ENCODE data around the gene VTI1B.
"Not testable (repeated sequence)": the region's sequence is repeated elsewhere in the genome, so short reads cannot be mapped to it uniquely, and the experiment has no call there.

Gene VTI1B

DNA sequence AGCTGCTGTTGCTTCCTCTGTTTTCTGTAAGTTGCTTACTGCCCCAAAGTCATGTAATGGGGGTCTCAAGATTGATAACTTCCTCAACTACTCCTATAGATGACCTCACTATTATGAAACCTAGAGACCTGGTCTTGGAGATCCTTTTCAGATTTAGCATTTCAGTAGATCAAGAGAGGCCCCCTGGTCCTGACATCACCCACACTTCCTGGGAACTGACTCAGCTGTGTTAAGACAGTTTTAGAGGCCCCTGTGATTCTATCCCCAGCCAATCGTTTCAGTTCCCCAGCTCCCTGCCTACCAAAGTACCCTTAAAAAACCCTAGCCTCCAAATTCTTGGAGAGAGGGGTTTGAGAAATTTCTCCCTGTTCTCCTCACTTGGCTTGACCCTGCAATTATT, 63.9 kb downstream of the VTI1B start:
- TF ChIP-seq POLR2A (IDR thresholded peaks at IDR 0.05; ENCODE audit: extremely low read depth, insufficient read length) (no peak), MYC (IDR thresholded peaks at IDR 0.05; ENCODE audit: low read depth, low read length) (no peak)
- TF ChIP-seq, protein P1, sequence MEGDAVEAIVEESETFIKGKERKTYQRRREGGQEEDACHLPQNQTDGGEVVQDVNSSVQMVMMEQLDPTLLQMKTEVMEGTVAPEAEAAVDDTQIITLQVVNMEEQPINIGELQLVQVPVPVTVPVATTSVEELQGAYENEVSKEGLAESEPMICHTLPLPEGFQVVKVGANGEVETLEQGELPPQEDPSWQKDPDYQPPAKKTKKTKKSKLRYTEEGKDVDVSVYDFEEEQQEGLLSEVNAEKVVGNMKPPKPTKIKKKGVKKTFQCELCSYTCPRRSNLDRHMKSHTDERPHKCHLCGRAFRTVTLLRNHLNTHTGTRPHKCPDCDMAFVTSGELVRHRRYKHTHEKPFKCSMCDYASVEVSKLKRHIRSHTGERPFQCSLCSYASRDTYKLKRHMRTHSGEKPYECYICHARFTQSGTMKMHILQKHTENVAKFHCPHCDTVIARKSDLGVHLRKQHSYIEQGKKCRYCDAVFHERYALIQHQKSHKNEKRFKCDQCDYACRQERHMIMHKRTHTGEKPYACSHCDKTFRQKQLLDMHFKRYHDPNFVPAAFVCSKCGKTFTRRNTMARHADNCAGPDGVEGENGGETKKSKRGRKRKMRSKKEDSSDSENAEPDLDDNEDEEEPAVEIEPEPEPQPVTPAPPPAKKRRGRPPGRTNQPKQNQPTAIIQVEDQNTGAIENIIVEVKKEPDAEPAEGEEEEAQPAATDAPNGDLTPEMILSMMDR (IDR thresholded peaks at IDR 0.05; ENCODE audit: low read depth, low read length), result no peak
- TF ChIP-seq, protein P2, sequence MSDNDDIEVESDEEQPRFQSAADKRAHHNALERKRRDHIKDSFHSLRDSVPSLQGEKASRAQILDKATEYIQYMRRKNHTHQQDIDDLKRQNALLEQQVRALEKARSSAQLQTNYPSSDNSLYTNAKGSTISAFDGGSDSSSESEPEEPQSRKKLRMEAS (IDR thresholded peaks at IDR 0.05; ENCODE audit: low read depth, low read length), result no peak
- DNase-seq (ENCODE audit: low read depth), result no peak
- no peak overlapping the region for H3K4me3 ChIP-seq (ENCODE audit: low read depth, low read length)

DNA sequence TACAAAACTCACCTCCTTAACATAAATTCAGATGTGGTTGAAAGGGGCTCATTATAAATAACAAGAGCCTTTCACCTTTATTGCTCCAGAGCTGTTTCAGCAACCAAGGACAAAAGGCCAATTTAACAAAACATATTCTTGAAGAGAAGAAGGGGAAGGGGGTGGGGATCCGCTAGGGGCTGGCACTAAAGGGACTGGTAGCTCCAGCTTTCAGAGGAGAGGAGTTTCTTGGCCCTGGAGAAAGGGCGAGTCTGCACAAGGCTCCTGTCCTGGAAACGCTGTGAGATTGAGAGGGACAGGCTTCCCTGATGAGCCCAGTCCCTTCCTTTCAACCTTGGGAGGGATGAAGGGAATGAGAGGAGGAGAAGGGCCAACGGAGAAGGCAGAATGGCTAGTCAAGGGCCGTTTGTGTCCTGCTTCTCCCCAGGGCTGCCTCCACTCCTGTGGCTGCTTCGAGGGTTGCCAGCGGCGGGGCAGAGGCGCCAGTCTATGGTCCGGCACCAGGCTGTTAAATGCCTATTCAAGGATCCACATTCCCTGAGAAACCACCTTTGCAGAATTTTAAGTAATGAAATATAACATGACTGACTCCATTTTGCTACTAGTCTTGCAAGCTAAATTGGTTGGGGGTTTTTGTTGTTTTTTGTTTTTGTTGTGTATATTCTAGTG, 64.7 kb downstream of the VTI1B start:
- TF ChIP-seq POLR2A (IDR thresholded peaks at IDR 0.05; ENCODE audit: extremely low read depth, insufficient read length) (no peak), MYC (IDR thresholded peaks at IDR 0.05; ENCODE audit: low read depth, low read length) (no peak)
- TF ChIP-seq, protein P2 (IDR thresholded peaks at IDR 0.05; ENCODE audit: low read depth, low read length), result no peak
- TF ChIP-seq, protein P1 (IDR thresholded peaks at IDR 0.05; ENCODE audit: low read depth, low read length), result no peak
- DNase-seq (ENCODE audit: low read depth), result no peak
- no peak overlapping the region for H3K4me3 ChIP-seq (ENCODE audit: low read depth, low read length)

DNA sequence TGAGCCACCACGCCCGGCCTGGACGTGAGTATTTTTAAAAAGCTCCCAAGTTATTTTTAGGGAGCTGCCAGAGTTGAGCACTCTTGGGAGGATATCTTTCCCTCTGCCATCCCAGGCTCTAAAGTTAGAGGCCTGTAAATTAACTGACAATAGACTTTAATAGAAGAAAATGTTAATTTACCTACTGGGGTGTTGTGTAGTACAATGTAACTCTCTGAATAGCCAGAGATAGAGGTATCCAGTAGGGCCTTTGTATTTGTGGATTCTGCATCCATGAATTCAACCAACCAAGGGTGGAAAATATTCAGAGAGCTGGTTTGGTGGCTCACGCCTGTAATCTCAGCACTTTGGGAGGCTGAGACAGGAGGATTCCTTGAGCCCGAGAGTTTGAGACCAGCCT, 66.8 kb downstream of the VTI1B start:
- no peak overlapping the region for H3K4me3 ChIP-seq (ENCODE audit: low read depth, low read length)
- DNase-seq (ENCODE audit: low read depth), result no peak
- TF ChIP-seq, protein P2 (IDR thresholded peaks at IDR 0.05; ENCODE audit: low read depth, low read length), result no peak
- TF ChIP-seq POLR2A (IDR thresholded peaks at IDR 0.05; ENCODE audit: extremely low read depth, insufficient read length), result no peak
- TF ChIP-seq MYC (IDR thresholded peaks at IDR 0.05; ENCODE audit: low read depth, low read length), result no peak
- TF ChIP-seq, protein P1 (IDR thresholded peaks at IDR 0.05; ENCODE audit: low read depth, low read length), result no peak

DNA sequence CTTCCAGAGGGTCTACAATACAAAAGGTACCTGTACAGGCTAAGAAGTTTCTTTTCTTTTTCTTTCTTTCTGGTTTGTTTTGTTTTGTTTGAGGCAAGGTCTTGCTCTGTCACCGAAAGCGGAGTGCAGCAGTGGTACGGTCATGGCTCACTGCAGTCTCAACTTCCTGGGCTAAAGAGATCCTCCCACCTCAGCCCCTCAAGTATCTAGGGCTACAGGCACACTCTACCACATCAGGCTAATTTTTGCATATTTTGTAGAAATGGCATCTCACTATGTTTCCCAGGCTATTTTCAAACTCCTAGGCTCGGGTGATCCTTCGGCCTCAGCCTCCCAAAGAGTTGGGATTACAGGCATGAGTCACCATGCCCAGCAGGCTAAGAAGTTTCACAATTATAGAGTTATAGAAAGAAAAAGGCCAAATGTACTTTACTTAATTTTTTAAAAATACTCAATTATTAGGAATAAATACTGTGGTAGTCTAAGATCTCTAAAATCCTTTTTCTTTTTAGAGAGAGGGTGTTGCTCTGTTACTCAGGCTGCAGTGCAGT, 71.4 kb downstream of the VTI1B start:
- TF ChIP-seq POLR2A (IDR thresholded peaks at IDR 0.05; ENCODE audit: extremely low read depth, insufficient read length) (no peak), MYC (IDR thresholded peaks at IDR 0.05; ENCODE audit: low read depth, low read length) (no peak)
- TF ChIP-seq, protein P1 (IDR thresholded peaks at IDR 0.05; ENCODE audit: low read depth, low read length), result no peak
- TF ChIP-seq, protein P2 (IDR thresholded peaks at IDR 0.05; ENCODE audit: low read depth, low read length), result no peak
- H3K4me3 ChIP-seq (ENCODE audit: low read depth, low read length), result no peak overlapping the region
- DNase-seq (ENCODE audit: low read depth), result no peak

DNA sequence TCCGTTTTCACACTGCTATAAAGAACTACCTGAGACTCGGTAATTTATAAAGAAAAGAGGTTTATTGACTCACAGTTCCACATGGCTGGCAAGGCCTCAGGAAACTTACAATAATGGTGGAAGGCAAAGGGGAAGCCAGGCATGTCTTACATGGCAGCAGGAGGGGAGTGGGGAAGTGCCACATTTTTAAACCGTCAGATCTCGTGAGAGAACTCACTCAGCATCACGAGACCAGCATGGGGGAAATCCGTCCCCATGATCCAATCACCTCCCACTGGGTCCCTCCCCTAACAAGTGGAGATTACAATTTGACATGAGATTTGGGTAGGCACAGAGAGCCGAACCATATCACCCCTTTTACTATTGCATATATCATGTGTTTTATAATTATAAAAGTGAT, 72.4 kb downstream of the VTI1B start:
- H3K4me3 ChIP-seq (ENCODE audit: low read depth, low read length), result no peak overlapping the region
- TF ChIP-seq POLR2A (IDR thresholded peaks at IDR 0.05; ENCODE audit: extremely low read depth, insufficient read length) (no peak), MYC (IDR thresholded peaks at IDR 0.05; ENCODE audit: low read depth, low read length) (no peak)
- TF ChIP-seq, protein P1 (IDR thresholded peaks at IDR 0.05; ENCODE audit: low read depth, low read length), result no peak
- TF ChIP-seq, protein P2 (IDR thresholded peaks at IDR 0.05; ENCODE audit: low read depth, low read length), result no peak
- DNase-seq (ENCODE audit: low read depth), result no peak

DNA sequence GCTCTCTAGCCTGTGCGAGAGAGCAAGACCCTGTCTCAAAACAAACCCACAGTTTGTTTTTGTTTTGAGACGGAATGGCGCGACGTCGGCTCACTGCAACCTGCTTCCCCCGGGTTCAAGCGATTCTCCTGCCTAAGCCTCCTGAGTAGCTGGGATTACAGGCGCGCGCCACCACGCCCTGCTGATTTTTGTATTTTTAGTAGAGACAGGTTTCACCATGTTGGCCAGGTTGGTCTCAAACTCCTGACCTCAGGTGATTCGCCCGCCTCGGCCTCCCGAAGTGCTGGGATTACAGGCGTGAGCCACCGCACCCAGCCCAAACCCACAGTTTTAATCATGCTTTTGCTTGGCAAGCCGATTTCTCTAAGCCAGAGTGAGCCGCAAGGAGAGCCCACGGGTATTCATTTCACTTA, 73.9 kb downstream of the VTI1B start:
- peak overlapping the region; percentile 32 for H3K4me3 ChIP-seq (ENCODE audit: low read depth, low read length)
- DNase-seq (ENCODE audit: low read depth), result not testable (repeated sequence)
